GM21723 (cell line): ENCODE measurements around the gene FBLN7.
"Not testable (repeated sequence)": the region's sequence is repeated elsewhere in the genome, so short reads cannot be mapped to it uniquely, and the experiment has no call there.

Source experiments
- ATAC-seq: cut with Tn5 transposase; IDR thresholded peaks from one replicate; pipeline ENCODE4 v1.9.1; 2021; ENCODE audit warnings: mild to moderate bottlenecking, moderate library complexity; ENCODE audit not compliant: unreplicated experiment

FBLN7 gene, protein sequence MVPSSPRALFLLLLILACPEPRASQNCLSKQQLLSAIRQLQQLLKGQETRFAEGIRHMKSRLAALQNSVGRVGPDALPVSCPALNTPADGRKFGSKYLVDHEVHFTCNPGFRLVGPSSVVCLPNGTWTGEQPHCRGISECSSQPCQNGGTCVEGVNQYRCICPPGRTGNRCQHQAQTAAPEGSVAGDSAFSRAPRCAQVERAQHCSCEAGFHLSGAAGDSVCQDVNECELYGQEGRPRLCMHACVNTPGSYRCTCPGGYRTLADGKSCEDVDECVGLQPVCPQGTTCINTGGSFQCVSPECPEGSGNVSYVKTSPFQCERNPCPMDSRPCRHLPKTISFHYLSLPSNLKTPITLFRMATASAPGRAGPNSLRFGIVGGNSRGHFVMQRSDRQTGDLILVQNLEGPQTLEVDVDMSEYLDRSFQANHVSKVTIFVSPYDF

DNA sequence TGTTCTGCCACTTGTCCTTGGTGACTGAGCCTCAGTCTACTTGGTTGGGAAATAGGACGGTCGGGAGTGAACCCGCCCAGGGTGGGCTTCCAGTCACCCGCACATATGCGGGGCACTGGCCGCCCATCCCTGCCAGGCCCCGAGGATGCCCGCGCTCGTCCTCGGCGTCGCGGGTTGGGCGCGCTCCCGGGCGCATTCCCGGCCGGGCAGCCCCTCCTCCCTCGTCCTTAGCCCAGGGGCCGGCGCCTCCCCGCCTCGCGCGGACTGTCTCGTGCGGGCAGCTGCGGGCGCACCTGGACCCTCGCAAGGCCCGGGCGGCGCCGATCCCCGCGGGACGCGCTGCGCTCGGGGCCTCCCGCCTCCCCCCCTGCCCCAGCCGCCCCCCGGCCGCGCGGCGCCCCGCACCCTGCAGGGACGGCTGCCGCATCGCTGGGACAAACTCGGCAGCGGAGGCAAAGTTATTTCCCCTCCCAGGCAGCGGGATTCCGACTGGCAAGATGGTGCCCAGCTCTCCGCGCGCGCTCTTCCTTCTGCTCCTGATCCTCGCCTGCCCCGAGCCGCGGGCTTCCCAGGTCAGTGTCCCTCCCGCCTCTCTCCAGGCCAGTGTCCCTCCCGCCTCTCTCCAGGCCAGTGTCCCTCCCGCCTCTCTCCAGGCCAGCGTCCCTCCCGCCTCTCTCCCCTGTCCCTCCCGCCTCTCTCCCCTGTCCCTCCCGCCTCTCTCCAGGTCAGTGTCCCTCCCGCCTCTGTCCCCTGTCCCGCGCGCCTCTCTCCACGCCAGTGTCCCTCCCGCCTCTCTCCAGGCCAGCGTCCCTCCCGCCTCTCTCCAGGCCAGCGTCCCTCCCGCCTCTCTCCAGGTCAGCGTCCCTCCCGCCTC, at the start of gene FBLN7:
TSS of gene FBLN7 (plus strand) at position 227 of the 874 bp plus-strand sequence. CDS start at position 498, 271 bp downstream.
- ATAC-seq, result no peak

DNA sequence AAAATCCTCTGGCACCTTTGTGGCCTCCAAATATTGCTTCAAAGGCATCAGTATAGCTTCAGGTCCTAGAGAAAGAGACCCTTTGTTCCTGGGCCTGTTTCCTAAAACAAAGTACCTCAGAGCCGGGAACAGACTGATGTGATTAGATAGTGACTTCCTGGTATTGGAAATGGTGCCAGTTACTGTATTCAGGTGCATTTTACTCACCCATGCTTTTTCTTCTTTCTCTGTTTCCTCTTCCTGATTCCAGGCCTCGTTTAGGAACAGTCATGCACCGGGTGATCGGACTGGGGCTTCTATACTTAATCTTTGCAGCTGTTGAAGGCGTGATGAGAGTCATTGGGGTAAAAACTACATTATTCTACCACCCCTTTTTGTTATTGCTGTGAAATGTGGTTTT, 48.8 kb upstream of the FBLN7 start:
- ATAC-seq, result no peak

GRCh38 chr2:112092286-112093041, 45.7 kb upstream of the FBLN7 start:
- ATAC-seq, result no peak

GRCh38 chr2:112093216-112093615, 45.0 kb upstream of the FBLN7 start:
- no peak for ATAC-seq

- no peak for ATAC-seq
Measured at GRCh38 chr2:112095681-112096080, 42.5 kb upstream of the FBLN7 start.

- ATAC-seq, result no peak
Measured at GRCh38 chr2:112096098-112096497, 42.1 kb upstream of the FBLN7 start.

- no peak for ATAC-seq
Measured at GRCh38 chr2:112108178-112108832, 29.9 kb upstream of the FBLN7 start.

DNA sequence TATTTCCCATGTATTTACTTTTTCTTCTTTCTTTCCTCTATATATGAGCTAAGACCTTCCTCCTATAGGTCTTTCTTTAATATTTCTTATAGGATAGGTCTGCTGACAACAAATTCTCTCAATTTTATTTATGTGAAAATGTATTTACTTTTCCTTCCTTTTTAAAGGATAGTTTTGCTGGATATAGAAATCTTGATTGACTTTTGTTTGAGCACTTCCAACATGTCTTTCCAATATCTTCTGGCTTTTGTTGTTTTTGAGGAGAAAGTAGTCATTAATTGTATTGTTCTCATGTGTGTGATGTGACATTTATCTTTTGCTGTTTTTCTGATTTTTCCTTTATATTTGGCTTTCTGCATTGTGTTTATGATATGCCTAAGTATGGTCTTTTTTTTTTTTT, 28.9 kb upstream of the FBLN7 start:
- no peak for ATAC-seq

DNA sequence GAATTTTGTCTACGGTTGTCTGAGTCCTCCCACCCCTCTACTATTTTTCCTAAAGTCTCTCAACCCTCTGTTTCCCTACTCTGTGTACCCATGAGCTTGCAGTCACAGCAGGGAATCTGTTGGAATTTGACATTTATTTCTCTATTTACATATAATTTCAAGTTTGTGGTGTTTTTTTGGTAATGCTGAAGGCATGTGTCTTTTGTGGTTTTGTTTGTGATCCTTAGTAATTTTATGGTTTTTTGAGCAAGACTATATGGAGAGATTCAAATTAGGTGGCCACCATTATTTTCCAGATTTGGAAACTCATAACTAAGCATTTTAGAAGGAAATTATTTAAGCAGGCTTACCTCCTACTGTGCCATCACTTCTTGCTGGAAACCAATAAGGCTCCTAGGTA, 27.2 kb upstream of the FBLN7 start:
- ATAC-seq, result no peak

DNA sequence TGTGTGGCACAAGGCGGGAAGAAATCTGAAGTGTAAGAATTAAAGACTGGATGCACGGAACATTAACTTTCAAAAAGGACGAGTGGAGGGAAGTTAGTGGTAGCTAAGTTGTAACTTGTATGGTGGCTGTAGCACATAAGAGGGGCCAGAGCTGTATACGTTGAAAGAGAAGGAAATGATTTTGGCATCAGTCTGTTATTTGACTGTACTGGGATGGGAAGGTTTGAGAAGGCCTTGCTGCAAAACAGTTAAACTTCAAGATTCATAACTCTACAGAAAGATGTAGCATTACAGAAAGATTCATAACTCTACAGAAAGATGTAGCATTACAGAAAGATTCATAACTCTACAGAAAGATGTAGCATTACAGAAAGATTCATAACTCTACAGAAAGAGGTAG, 24.8 kb upstream of the FBLN7 start:
- ATAC-seq, result not testable (repeated sequence)

GRCh38 chr2:112118148-112118547, 20.0 kb upstream of the FBLN7 start:
- ATAC-seq, result no peak

- ATAC-seq, result no peak
Measured at GRCh38 chr2:112121682-112122254, 16.4 kb upstream of the FBLN7 start.

GRCh38 chr2:112129060-112129459, 9.1 kb upstream of the FBLN7 start:
- no peak for ATAC-seq

DNA sequence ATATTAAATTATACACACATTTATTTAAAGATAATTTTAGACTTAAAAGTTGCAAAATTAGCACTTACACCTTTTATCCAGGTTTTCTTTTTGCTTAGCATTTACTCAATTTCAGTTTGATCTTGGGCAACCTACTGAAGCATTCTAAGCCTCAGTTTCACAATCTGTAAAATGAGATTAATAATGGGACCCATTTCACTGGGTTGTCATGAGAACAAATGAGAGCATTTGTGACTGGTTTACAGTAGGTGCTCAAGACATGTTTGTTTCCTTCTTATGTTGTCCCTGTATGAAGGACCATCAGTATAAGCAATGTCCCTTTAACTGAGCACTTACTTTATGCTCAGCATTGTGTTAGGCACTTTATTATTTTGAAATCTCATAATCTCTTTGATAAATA, 4.8 kb upstream of the FBLN7 start:
- no peak for ATAC-seq

GRCh38 chr2:112134120-112134519, 4.1 kb upstream of the FBLN7 start:
- ATAC-seq, result no peak

- no peak for ATAC-seq
Measured at GRCh38 chr2:112136096-112136495, 2.1 kb upstream of the FBLN7 start.

GRCh38 chr2:112137516-112138158, 548 bp upstream of the FBLN7 start:
- ATAC-seq, result no peak

DNA sequence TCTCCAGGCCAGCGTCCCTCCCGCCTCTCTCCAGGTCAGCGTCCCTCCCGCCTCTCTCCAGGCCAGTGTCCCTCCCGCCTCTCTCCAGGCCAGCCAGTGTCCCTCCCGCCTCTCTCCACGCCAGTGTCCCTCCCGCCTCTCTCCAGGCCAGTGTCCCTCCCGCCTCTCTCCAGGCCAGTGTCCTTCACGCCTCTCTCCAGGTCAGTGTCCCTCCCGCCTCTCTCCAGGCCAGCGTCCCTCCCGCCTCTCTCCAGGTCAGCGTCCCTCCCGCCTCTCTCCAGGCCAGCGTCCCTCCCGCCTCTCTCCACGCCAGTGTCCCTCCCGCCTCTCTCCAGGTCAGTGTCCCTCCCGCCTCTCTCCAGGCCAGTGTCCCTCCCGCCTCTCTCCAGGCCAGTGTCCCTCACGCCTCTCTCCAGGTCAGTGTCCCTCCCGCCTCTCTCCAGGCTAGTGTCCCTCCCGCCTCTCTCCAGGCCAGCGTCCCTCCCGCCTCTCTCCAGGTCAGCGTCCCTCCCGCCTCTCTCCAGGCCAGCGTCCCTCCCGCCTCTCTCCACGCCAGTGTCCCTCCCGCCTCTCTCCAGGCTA, 939 bp downstream of the FBLN7 start:
- ATAC-seq, result not testable (repeated sequence)

- ATAC-seq, result not testable (repeated sequence)
Measured at GRCh38 chr2:112139661-112140204, 1.5 kb downstream of the FBLN7 start.
